CD4-positive, alpha-beta T cell treated with Interleukin-2 at 100 ng/mL for 4 hours (primary cell): ENCODE data around the gene SLF1.

ENCODE experiments used
- DNase-seq: peaks from one replicate; pipeline ENCODE4 v3.0.0-alpha.2; 2020; ENCODE audit warnings: low spot score

The SLF1 gene

GRCh38 chr5:94711785-94712184 lies 93.3 kb downstream of the SLF1 start:
- DNase-seq: no peak

DNA sequence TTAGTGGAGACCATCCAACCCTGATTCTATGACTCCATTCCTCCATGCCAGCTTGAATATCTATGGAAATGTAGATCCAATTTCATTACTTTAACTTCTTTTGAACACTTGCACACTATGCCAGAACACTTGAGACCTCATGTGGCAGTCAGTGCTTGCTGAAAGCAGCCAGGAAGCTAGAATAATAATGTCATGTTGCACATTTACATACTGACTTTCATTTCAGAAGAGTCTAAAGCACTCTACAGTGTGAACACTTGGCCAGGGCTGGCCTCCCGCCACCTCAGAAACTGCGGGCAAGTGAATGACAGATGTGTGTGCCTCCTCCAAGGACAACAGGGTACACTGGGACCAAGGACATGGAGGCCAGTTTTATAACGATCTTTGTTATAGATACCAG lies 97.3 kb downstream of the SLF1 start:
- no peak for DNase-seq

DNA sequence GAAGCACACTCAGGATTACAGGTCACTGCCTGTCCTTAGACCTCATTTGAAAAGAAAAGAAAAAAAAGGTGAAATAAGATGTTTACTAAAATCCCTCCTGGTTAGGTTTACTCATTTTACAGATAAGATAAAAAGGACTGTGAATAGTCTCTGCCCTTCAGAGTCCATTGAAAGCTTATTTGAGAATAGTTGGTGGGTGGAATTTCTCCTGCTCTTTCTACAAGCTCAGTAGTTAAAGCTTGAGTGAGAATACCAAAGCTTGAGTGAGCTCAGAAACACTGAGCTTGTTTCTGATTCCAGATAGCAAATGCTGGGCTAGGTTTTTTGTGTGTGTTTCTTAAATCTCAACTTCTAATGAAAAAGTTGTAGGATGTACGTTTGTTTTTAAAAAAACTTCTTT lies 106.7 kb downstream of the SLF1 start:
- no peak for DNase-seq

GRCh38 chr5:94731471-94731870 lies 113.0 kb downstream of the SLF1 start:
- DNase-seq: no peak

DNA sequence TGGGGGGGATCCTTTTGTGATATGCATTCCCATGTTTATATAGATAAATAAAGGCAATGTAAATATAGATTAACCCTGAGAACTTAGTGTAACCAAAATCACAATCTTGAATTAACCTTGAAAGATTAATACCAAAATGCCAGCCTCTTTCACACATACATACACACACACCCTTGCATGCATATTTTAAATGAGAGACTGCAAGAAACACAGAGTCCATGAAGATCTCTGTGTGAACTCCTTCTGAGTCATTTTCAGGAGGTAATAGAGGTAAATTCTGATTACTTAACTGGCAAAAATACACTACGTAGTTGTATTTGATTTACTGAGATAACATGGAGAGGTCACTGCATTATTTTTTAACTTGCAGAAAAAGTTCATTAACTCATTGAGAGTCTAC lies 118.0 kb downstream of the SLF1 start:
- DNase-seq: no peak

- no peak for DNase-seq
Measured at GRCh38 chr5:94740286-94740685, 121.8 kb downstream of the SLF1 start.

GRCh38 chr5:94742852-94743251 lies 124.4 kb downstream of the SLF1 start:
- DNase-seq: no peak

- no peak for DNase-seq
Measured at GRCh38 chr5:94744906-94745305, 126.4 kb downstream of the SLF1 start.

DNA sequence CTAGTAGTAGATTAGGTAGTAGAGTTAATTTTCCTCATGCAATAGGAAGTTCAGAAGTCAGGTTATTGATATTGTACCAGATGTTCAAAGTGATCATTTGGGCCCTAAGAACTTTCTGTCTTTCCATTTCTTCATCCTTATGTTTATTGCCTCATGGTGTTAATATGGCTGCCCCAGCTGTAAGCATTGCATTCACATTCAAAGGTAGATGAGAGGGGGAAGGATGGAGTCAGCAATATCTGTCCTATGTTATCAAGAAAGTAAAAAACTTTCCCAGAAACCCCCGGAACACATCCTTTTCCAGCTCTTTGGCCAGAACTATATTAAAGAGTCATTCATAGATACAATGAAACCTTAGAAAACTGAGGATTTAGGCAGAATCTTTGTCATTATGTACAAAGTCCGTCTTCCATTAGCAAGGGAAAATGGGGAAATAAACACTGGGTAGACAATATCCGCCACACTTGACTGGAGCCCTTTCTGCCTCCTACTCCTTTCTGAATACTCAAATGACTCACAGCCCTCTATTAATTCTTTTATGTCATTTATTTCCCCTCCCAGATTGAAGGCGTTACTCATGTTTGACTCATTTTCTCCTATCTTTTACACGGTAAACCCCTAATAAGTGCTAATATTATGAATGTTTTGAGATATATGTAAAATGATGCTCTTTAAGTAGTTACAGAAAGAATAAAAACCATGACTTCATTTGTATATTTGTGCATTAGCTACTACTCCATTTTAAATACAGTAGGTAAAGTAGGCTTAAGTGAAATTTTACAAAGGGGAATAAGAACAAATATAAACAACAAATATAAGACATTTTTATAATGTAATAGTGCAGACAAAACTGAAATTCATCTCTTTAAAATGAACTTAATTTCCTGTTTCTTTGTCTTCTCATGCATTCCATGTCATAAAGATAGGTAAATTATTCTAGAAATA lies 127.6 kb downstream of the SLF1 start:
- DNase-seq: no peak

- no peak for DNase-seq
Measured at GRCh38 chr5:94746731-94747124, 128.3 kb downstream of the SLF1 start.
